SK-N-SH treated with all-trans-retinoic acid at 6 μM for 48 hours (cell line): Measurements from ENCODE around the gene SCN1B.

Experiments used
- ATAC-seq: fragments of 200-7000 bp; cut with Tn5 transposase; 3 replicates; pipeline ENCODE4 v1.9.1; 2020; ENCODE audit warnings: mild to moderate bottlenecking, moderate library complexity
- BACH2 ChIP-seq: fragments of 250-450 bp; sonication (Bioruptor Pico); IDR thresholded peaks from 2 replicates; pipeline ENCODE4 v1.9.0; 2021; ENCODE audit warnings: mild to moderate bottlenecking, borderline replicate concordance
- CREB5 ChIP-seq: fragments of 250-450 bp; sonication (Bioruptor Pico); IDR thresholded peaks from 2 replicates; pipeline ENCODE4 v1.5.1; 2020; ENCODE audit warnings: low read depth, mild to moderate bottlenecking, moderate library complexity
- CSDC2 ChIP-seq: fragments of 250-450 bp; sonication (Bioruptor Pico); IDR thresholded peaks from 2 replicates; pipeline ENCODE4 v1.5.0; 2020; ENCODE audit warnings: mild to moderate bottlenecking, moderate library complexity
- ESRRG ChIP-seq: fragments of 250-450 bp; sonication (Bioruptor Pico); IDR thresholded peaks from 2 replicates; pipeline ENCODE4 v1.6.1; 2021; ENCODE audit warnings: mild to moderate bottlenecking
- GLIS3 ChIP-seq: fragments of 250-450 bp; sonication (Bioruptor Pico); IDR thresholded peaks from 2 replicates; pipeline ENCODE4 v1.5.0; 2020; ENCODE audit warnings: mild to moderate bottlenecking, moderate library complexity
- ISL1 ChIP-seq: fragments of 250-450 bp; sonication (Bioruptor Pico); IDR thresholded peaks from 2 replicates; pipeline ENCODE4 v2.1.2; 2022; ENCODE audit warnings: mild to moderate bottlenecking, moderate library complexity
- OSR1 ChIP-seq: fragments of 250-450 bp; sonication (Bioruptor Pico); IDR thresholded peaks from 2 replicates; pipeline ENCODE4 v1.8.0; 2022; ENCODE audit warnings: moderate library complexity, mild to moderate bottlenecking, inconsistent platforms
- PATZ1 ChIP-seq: fragments of 250-450 bp; sonication (Bioruptor Pico); IDR thresholded peaks from 2 replicates; pipeline ENCODE4 v1.8.0; 2020; ENCODE audit warnings: mild to moderate bottlenecking, moderate library complexity, borderline replicate concordance
- POU6F1 ChIP-seq: fragments of 250-450 bp; sonication (Bioruptor Pico); IDR thresholded peaks from 2 replicates; pipeline ENCODE4 v1.8.0; 2021; ENCODE audit warnings: low read depth, mild to moderate bottlenecking, moderate library complexity, borderline replicate concordance
- PPARA ChIP-seq: fragments of 250-450 bp; sonication (Bioruptor Pico); IDR thresholded peaks from 2 replicates; pipeline ENCODE4 v1.5.0; 2020; ENCODE audit warnings: mild to moderate bottlenecking, borderline replicate concordance
- RARB ChIP-seq: fragments of 250-450 bp; sonication (Bioruptor Pico); IDR thresholded peaks from 2 replicates; pipeline ENCODE4 v1.8.0; 2021; ENCODE audit warnings: mild to moderate bottlenecking, moderate library complexity
- SNAI2 ChIP-seq: fragments of 250-450 bp; sonication (Bioruptor Pico); IDR thresholded peaks from 2 replicates; pipeline ENCODE4 v1.5.0; 2020; ENCODE audit warnings: mild to moderate bottlenecking, moderate library complexity
- TCF4 ChIP-seq: fragments of 250-450 bp; sonication (Bioruptor Pico); IDR thresholded peaks from 2 replicates; pipeline ENCODE4 v1.8.0; 2021; ENCODE audit warnings: mild to moderate bottlenecking, moderate library complexity, borderline replicate concordance
- TOX ChIP-seq: fragments of 250-450 bp; sonication (Bioruptor Pico); IDR thresholded peaks from 2 replicates; pipeline ENCODE4 v1.8.0; 2021; ENCODE audit warnings: mild to moderate bottlenecking, moderate library complexity, borderline replicate concordance
- TSHZ2 ChIP-seq: fragments of 250-450 bp; sonication (Bioruptor Pico); IDR thresholded peaks from 2 replicates; pipeline ENCODE4 v1.5.0; 2020; ENCODE audit warnings: mild to moderate bottlenecking, moderate library complexity
- ZC3H10 ChIP-seq: fragments of 250-450 bp; sonication (Bioruptor Pico); IDR thresholded peaks from 2 replicates; pipeline ENCODE4 v1.5.1; 2021; ENCODE audit warnings: mild to moderate bottlenecking, moderate library complexity
- ZFP3 ChIP-seq: fragments of 250-450 bp; sonication (Bioruptor Pico); IDR thresholded peaks from 2 replicates; pipeline ENCODE4 v1.5.0; 2020; ENCODE audit warnings: mild to moderate bottlenecking, moderate library complexity
- ZFP30 ChIP-seq: fragments of 450-650 bp; formaldehyde crosslinking; IDR thresholded peaks from 2 replicates; pipeline ENCODE4 v1.5.0; 2022; ENCODE audit warnings: mild to moderate bottlenecking, moderate library complexity
- ZNF565 ChIP-seq: fragments of 450-650 bp; formaldehyde crosslinking; conservative IDR thresholded peaks from 2 replicates; pipeline ENCODE4 v1.5.0; 2020; ENCODE audit warnings: low read depth, mild to moderate bottlenecking, moderate library complexity
- ZNF70 ChIP-seq: fragments of 450-650 bp; formaldehyde crosslinking; IDR thresholded peaks from 2 replicates; pipeline ENCODE4 v1.5.0; 2020; ENCODE audit warnings: mild to moderate bottlenecking, moderate library complexity
- ZNF8 ChIP-seq: fragments of 450-650 bp; formaldehyde crosslinking; IDR thresholded peaks from 2 replicates; pipeline ENCODE4 v1.5.0; 2020; ENCODE audit warnings: mild to moderate bottlenecking, moderate library complexity

The SCN1B gene

GRCh38 chr19:35015270-35015953 is 14.9 kb upstream of the SCN1B start:
- ATAC-seq: no peak

GRCh38 chr19:35015954-35016351 is 14.3 kb upstream of the SCN1B start:
- TF ChIP-seq ZFP30 (CRISPR knock-in tag) (no peak), SNAI2 (CRISPR knock-in tag) (no peak), ESRRG (no peak), BACH2 (CRISPR knock-in tag) (no peak), TSHZ2 (CRISPR knock-in tag) (no peak), ZNF70 (CRISPR knock-in tag) (no peak), ZNF565 (no peak), CREB5 (CRISPR knock-in tag) (no peak)
- no peak for ATAC-seq

More at GRCh38 chr19:35015270-35015953, 14.9 kb upstream of the SCN1B start:
- no peak for TF ChIP-seq OSR1 (CRISPR knock-in tag)
- TF ChIP-seq BACH2 (CRISPR knock-in tag): no peak
- TF ChIP-seq TSHZ2 (CRISPR knock-in tag): no peak
- no peak for TF ChIP-seq ISL1 (CRISPR knock-in tag)
- TF ChIP-seq ZFP30 (CRISPR knock-in tag): no peak
- TF ChIP-seq SNAI2 (CRISPR knock-in tag): no peak
- no peak for TF ChIP-seq ZNF70 (CRISPR knock-in tag)
- no peak for TF ChIP-seq POU6F1 (CRISPR knock-in tag)
- TF ChIP-seq PATZ1 (CRISPR knock-in tag): no peak
- TF ChIP-seq GLIS3 (CRISPR knock-in tag): no peak
- no peak for TF ChIP-seq PPARA (CRISPR knock-in tag)
- no peak for TF ChIP-seq ESRRG
- no peak for TF ChIP-seq TCF4 (CRISPR knock-in tag)
- no peak for TF ChIP-seq ZNF565
- no peak for TF ChIP-seq ZC3H10 (CRISPR knock-in tag)
- no peak for TF ChIP-seq ZNF8 (CRISPR knock-in tag)
- TF ChIP-seq RARB (CRISPR knock-in tag): no peak
- TF ChIP-seq, all 23 proteins: peak for 0

- no peak for ATAC-seq
- TF ChIP-seq ZFP3 (CRISPR knock-in tag) (no peak), BACH2 (CRISPR knock-in tag) (no peak), OSR1 (CRISPR knock-in tag) (no peak), RARB (CRISPR knock-in tag) (no peak), TOX (no peak), GLIS3 (CRISPR knock-in tag) (no peak), CSDC2 (CRISPR knock-in tag) (no peak), SNAI2 (CRISPR knock-in tag) (no peak), POU6F1 (CRISPR knock-in tag) (no peak), CREB5 (CRISPR knock-in tag) (no peak), TCF4 (CRISPR knock-in tag) (no peak)
Observed at GRCh38 chr19:35017507-35017906, 12.8 kb upstream of the SCN1B start.
